DMS153 treated with DMSO at 0.1 percent for 48 hours (cell line): ENCODE results near the gene MYO3B.
"Not testable (repeated sequence)": the region's sequence is repeated elsewhere in the genome, so short reads cannot be mapped to it uniquely, and the experiment has no call there.

Experiments used
- DNase-seq: peaks from one replicate; lab custom pipeline; 2025; ENCODE audit not compliant: unreplicated experiment; lab: John Stamatoyannopoulos, UW

The MYO3B gene

DNA sequence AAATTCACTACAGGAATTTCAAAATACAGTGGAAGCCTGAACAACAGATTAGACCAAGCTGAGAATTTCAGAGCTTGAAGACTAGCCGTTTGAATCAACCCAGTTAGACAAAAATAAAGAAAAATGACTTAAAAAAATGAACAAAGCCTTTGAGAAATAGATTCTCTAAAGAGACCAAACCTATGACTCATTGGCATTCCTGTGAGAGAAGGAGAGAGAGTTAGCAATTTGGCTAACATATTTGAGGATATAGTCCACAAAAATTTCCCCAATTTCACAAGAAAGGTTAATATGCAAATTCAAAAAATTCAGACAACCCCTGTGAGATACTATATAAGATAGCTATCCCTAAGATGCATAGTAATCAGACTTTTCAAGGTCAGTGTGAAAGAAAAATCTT is 78.0 kb downstream of the MYO3B start:
- no peak for DNase-seq

DNA sequence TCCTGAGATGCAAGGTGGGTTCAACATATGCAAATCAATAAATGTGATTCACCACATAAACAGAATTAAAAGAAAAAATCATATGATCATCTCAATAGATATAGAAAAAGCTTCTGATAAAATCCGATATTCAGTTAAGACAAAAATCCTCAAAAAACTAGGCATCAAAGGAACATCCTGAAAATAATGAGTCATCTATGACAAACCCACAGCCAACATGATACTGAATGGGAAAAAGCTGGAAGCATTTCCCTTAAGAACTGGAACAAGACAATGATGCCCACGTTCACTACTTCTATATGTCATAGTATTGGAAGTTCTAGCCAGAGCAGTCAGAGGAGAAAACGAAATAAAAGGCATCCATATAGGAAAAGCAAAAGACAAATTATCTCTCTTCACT is 80.4 kb downstream of the MYO3B start:
- no peak for DNase-seq

DNA sequence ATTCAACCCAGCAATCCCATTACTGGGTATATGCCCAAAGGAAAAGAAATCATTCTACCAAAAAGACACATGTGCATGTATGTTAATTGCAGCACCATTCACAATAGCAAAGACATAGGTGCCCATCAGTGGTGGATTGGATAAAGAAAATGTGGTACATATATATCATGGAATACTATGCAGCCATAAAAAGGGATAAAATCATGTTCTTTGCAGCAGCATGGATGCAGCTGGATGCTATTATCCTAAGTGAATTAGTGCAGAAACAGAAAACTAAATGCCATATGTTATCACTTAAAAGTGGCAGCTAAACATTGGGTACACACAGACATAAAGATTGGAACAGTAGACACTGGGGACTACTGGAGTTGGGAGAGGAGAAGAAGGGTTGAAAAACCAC is 82.2 kb downstream of the MYO3B start:
- no peak for DNase-seq

DNA sequence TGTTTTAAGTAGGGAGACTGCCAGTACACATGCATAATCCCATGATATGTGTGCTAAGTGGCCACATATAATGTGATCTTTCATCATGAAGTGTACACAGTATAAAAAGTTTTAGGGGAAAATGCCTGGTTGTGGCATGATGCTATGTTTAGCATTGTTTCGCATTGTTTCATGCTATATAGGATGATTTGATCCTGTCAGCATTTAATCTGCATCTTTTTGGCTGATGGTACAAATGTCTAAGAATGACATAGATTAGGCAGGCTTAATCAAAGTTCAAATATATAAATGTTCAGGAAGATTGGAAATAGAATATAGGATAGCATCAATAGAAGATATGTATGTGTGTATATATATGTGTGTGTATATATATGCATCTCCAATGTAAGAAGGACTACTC is 83.6 kb downstream of the MYO3B start:
- no peak for DNase-seq

DNA sequence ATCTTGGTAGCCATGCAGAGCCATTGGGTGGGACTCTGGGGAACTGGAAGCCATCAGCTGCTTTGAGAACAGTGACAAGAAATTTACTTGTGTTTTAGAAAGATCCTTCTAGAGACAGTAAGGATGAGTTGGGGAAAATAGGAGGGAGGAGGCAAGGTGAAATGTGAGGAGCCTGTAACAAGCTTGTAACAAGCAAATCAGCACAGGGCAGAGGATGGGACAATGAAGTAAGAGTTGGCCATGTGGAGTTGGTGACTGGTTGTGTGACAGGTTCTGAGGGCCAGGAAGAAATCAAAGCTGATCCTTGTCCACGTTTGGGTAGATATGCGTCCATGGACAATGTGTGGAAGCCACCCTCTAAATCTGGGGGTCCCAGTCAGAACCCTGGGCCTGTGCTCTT is 84.4 kb downstream of the MYO3B start:
- DNase-seq, result no peak

DNA sequence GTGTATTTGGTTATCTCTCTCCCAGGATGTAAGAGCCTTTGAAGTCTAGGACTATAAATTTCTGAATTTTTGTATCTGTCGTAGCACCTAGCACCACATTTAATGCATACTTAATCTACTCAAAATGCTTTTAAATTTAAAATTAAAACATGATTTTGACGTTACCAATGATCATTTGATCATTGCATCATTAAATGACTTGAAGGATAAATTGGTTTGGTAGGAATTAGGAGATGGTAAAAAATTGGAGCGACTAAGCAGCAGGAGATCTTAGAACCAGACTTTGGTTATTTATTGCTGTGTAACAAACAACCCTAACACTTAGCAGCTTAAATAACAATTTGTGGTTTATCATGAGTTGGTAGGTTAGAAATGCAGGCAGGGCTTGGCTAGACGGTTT is 84.9 kb downstream of the MYO3B start:
- DNase-seq, result no peak

DNA sequence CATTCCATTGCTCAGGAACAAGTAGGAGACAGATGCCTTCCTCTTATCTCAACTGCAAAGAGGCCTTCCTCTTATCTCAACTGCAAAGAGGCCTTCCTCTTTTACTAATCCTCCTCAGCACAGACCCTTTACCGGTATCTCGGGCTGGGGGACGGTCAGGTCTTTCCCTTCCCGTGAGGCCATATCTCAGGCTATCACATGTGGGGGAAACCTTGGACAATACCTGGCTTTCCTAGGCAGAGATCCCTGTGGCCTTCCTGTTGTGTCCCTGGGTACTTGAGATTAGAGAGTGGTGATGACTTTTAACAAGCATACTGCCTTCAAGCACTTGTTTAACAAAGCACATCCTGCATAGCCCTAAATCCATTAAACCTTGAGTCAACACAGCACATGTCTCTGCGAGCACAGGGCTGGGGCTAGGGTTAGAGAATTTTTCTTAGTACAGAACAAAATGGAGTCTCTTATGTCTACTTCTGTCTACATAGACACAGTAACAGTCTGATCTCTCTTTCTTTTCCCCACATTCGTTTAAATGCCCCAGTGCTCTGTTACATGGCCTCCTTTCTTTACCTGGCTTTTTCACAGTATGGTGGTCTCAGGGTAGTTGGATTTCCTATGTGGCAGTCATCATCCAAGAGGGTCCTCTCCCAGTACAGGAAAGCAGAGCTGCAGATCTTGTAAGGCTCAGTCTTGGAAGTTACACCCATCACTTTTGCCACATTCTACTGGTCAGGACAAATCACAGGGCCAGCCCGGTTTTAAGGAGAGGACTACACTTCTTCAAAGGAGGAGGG is 86.0 kb downstream of the MYO3B start:
- DNase-seq, result peak; percentile 50

DNA sequence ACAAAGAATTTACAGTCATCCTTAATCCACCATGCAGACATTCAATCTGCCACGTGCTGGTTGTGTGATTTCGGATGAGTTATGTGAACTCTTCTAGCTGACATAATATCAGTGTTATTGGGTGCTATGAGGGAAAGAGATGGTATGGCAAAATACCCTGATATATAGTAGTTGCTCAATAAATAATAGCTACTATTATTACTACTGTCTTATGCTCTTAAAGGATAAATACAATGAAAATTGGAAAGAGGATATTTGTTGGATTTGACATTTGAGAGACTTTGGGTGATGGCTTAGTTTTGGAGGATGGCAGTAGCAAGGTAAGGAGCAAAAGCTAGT is 86.5 kb downstream of the MYO3B start:
- no peak for DNase-seq

DNA sequence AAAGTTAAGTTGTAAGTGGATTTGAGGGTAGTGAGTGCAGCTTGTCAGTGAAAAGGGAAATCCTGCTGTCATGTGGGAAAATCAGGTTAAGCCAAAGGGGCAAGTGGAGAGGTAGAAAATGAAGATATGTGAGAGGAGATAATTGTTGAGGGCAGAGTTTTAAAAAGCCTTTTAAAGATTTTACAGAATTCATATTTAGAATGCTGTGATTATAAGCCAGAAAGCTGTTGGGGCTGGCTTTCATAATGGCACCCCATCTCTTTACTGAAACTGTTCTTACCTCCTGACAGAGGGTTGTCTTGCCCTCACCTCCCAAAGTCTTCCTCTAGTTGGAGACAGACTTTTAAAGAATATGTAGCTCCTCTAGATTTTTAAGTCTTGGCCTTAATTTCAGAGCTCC is 86.9 kb downstream of the MYO3B start:
- no peak for DNase-seq

DNA sequence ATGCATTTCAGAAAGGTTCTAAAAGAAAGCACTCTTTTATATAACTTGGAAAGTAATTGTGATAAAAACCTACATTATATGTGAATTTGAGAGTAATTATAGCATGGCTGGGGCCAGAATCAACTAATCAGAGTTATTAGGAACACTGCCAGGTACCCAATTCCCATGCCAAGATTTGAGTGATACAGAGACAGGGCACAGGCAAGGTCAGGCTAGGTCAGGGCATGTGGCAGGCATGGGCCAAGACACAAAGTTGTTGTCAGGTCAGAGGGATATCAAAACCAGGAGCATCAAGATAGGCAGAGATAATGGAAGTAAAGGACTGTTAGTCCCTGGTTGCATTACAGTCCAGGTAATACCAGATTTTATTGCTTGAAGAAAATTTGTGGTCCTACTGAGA is 87.4 kb downstream of the MYO3B start:
- DNase-seq, result no peak

DNA sequence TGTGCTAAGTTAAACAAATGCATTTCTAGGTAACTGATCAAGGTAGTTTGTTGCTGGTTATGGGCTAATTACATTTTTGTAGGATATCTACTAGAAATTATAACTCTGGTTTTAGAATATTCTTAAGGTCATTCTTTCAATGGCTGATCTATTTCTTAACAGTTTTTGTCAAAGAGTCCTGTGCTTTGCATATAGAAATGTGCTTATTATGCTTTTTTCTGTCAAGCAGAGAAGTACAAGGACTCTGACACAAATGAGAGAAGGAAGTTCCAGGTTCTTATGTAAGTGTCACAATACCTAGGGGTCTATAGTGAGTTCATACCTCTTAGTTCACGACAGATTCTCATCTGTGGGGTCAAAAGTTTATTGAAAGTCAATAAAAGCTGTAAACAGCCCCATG is 88.4 kb downstream of the MYO3B start:
- DNase-seq, result no peak

DNA sequence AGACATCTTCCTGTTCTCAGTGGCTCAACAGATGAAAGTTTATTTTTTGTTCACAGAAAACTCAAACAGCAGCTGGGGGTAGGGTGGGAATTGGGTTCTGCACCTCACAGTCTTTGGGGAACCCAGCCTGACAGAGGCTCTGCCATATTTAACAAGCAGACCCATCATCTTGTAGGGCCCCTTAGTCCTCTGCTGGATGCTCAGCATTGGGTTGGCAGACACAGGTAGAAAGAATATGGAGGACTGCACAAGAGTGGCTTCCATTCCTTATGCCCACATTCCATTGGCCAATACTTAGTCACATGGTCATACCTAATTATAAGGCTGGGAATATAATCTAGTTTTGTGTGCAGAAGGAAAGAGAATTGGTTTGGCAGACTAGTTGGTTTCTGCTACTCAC is 89.1 kb downstream of the MYO3B start:
- no peak for DNase-seq

DNA sequence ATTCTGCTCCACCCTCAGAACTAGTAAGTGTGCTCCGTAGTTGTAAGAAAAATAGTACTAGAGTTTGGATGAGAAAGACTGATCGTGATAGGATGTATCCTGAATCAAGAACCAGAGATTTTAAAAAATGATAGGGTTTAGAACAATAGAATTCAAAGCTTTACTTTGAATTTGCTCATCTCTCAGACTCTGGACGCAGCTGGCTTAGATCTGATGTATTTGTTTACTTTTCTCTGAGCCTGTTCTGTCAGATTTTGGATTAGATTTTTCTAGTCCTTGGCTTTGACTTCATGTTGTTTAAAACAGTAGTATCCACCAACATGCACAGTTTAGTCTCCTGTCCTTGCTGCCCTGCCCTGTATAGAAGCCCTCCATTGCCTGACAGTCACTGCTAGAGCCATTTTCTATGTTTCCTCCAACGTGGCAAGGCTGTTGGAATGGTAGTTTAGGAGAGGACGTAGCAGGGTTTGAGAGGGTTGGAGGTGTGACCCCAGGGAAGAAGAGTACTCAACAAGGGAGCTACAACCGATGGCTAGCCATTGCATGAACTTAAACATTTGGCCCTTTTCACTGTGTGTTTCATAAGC is 92.4 kb downstream of the MYO3B start:
- no peak for DNase-seq

DNA sequence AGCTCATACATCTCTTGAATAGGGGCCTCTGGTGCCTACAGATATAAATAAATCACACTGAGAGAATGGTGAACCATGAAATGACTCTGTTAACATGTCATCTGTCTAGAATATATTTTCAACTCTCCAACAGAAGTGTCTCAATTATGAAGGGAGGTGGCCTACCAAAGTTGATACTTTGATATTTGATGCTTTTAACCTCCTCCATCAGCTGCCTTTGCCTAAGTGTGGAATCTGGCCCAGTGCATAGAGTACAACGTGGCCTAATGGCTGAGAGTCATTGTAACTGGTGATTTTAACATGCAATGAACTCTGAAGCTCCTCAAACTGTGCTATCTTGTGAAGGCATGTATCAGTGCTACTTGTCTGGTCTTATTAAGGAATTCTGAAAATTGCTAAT is 93.4 kb downstream of the MYO3B start:
- peak; percentile 83 for DNase-seq

DNA sequence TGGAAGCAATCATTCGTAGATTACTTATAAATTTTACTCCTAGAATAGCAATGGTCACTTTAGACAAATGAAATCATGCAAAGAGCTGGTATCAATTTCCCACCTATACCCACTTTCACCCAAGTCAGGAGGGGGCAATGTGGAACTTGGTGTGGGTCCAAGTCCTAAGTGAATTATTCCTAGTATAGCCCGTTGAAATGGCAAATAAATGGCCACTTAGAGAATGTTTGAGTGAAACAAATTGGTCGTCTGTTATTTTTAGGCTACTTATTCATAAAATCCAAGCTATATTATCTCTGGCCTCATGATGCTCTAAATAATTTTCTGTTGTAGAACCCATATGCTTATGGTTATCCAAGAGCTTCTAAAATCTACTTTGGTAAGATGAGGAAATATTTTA is 98.1 kb downstream of the MYO3B start:
- no peak for DNase-seq

DNA sequence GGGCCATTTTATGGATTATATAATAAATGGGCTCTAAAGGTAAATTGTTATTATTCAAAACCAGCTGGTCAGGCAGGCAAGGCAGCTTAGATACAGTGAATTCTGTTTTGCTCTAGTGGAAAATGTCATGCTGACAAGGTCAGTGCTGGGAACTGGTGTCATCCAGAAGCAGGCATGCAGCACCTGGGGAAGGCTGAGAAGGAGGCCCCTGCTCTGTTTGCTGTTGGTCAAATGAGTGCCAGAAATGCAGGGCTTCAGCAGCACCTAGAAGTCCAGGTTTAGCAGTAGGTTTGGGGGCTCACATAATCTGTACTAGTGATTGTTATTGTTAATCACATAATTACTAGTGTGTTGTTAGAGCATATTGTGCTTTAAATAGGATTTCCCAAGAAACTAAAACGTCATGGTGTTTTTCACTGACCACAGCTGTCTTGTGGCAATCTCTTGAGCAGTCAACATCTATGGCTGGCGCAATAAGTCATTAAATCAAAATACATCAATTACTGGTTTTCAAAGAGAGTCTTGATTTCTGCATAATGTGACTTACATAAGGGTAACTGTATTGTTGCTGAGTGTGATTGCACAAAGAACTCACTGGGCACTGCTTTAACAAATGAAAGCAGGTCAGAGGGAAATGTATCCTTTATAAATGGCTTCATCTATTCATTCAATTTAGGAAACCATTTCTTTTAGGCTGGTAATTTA is 99.1 kb downstream of the MYO3B start:
- DNase-seq, result peak; percentile 17

DNA sequence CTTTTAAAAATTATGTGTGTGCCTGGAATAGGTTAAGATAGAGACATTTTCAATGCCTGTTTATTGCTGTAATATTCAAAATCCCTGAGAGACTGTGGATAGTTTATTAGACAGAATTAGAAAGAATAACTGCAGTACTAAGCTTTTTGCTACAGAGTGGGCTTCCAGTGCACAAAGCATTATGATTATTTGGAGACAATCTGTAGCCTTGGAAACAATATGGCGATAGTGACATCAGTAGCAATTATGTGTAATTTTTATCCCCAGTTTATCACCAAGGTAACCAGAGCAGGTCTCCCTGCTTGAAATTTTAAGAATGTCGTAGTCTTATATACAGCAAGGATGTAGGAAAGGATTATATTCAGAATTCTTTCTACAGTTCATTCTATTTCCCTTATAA is 100.0 kb downstream of the MYO3B start:
- no peak for DNase-seq

DNA sequence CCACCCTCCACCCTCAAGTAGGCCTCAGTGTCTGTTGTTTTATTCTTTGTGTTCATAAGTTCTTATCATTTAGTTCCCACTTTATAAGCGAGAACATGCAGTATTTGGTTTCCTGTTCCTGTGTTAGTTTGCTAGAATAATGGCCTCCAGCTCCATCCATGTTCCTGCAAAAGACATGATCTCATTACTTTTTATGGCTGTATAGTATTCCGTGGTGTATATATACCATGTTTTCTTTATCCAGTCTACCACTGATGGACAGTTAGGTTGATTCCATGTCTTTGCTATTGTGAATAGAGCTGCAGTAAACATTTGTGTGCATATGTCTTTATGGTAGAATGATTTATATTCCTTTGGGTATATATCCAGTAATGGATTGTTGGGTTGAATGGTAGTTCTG is 101.7 kb downstream of the MYO3B start:
- not testable (repeated sequence) for DNase-seq

DNA sequence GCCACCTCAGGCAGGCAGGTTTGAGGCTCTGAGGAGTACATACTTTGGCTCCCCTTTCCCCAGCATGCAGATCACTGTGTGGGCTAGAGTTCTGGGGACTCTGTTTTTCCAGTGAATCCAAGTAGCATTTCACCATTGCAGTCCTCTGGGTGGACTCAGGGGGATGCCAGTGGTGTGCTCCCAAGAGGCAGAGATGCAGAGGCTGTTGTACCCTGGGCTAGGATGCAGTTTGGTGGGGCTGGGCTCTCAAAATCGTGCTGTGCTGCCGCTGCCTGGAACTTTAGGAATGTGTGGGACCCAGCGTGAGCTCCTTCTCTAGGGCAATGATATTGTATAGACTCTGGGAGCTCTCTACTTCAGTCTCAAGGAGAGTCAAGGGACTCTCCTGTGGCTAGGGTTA is 104.9 kb downstream of the MYO3B start:
- no peak for DNase-seq

DNA sequence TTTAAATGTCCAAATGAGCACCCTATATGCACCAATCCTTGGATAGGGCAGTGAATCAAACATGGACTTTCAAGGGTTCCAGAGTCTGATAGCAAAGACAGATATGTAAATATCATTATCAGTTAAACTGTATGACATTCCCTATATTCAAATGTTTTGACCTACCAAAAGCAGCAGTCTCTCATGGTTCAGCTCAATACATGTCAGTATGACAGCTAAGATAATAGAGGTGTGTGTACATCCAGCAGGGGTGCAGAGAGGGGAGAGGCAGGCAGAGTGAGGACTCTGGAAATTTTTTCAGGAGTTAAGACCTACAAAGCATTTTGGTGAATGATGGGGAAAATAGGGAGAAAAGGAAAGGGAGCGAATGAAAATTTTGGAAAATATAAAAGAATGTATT is 106.3 kb downstream of the MYO3B start:
- no peak for DNase-seq

DNA sequence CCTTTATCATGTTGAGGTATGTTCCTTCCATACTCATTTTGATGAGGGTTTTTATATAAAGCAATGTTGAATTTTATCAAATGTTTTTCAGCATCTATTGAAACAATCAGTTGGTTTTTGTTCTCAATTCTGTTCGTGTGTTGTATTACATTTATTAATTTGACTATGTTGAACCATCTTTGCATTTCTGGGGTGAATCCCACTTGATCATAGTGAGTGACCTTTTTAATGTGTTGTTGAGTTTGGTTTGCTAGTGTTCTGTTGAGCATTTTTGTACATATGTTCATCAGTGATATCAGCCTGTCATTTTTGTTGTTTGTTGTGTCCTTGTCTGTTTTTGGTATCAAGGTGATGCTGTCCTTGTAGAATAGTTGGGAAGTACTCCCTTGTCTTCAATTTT is 110.9 kb downstream of the MYO3B start:
- DNase-seq, result no peak

DNA sequence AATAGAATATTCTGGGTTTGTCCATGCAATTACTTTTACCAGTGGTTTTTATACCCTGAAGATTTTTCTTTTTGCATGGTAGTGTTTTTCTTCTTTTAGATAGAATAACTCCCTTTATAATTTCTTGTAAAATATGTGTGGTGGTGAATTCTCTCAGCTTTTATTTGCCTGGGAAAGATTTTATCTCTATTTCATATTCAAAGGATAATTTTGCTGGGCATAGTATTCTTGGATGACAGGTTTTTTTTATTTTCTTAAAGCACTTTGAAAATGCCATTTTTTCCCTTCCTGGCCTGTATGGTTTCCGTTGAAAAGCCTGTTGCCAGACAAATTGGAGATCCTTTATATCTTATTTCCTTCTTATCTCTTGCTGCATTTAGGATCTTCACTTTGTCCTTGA is 113.5 kb downstream of the MYO3B start:
- DNase-seq, result no peak

DNA sequence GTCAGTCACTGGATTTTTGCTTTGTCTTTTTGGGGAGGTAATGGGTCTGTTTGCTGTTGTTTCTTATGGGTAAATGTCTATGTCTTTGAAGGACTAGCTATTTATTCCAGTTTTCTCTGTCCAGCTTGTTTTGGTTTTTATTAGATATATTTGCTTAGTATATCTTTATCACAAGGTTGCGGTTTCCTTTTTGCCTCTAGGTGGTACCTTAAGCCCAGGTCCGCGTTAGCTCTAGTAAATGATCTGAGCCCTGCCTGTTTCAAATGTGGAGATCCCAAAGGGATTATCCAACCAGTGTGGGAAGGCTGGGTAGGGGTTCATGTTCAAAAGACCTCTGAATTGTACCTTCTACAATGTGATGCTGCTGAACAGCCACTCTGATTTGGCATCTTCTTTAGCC is 114.5 kb downstream of the MYO3B start:
- no peak for DNase-seq
